OCI-LY3 (cell line): Measurements from ENCODE around the gene ADPRM.
A peak's percentile ranks its signal among the peaks of the same experiment; 100 is the strongest.
"Not testable (repeated sequence)": the region's sequence is repeated elsewhere in the genome, so short reads cannot be mapped to it uniquely, and the experiment has no call there.

Experiments used
- H2AFZ ChIP-seq: fragments of 200-600, 300-600 bp; shearing (Covaris generic); 2 replicates; pipeline ENCODE4 v1.6.0; 2014; ENCODE audit warnings: antibody characterized with exemption, low read depth, low read length
- H3K27ac ChIP-seq: fragments of 200-600, 300-600 bp; sonication (generic); 2 replicates; pipeline ENCODE4 v1.5.1; 2014; ENCODE audit warnings: mild to moderate bottlenecking, low read length, moderate library complexity, mixed read lengths
- H3K27me3 ChIP-seq: fragments of 200-600, 300-600 bp; sonication (generic); 2 replicates; pipeline ENCODE4 v1.6.1; 2014; ENCODE audit warnings: low read depth, low read length, mixed read lengths
- H3K36me3 ChIP-seq: fragments of 200-600, 300-600 bp; sonication (generic); replicated peaks from 2 replicates; pipeline ENCODE3; 2014; ENCODE audit warnings: low read depth, low read length, mixed read lengths
- H3K4me1 ChIP-seq: fragments of 300-600, 200-600 bp; sonication (generic); 2 replicates; pipeline ENCODE4 v1.6.1; 2014; ENCODE audit warnings: low read length, mixed read lengths
- H3K4me2 ChIP-seq: fragments of 200-600, 300-600 bp; sonication (generic); 2 replicates; pipeline ENCODE4 v1.6.1; 2014; ENCODE audit warnings: low read length, mixed read lengths
- H3K4me3 ChIP-seq: fragments of 300-600, 200-600 bp; sonication (generic); 2 replicates; pipeline ENCODE4 v1.5.1; 2014; ENCODE audit warnings: antibody characterized with exemption, mild to moderate bottlenecking, low read length, moderate library complexity
- H3K79me2 ChIP-seq: fragments of 300-600, 200-600 bp; shearing (Covaris generic); 2 replicates; pipeline ENCODE4 v1.6.1; 2014; ENCODE audit warnings: mild to moderate bottlenecking, low read length, mixed read lengths
- H3K9ac ChIP-seq: fragments of 300-600, 200-600 bp; shearing (Covaris generic); 2 replicates; pipeline ENCODE4 v1.6.0; 2014; ENCODE audit warnings: mild to moderate bottlenecking, low read length, moderate library complexity
- H3K9me3 ChIP-seq: fragments of 200-600, 300-600 bp; shearing (Covaris generic); 2 replicates; pipeline ENCODE4 v1.6.1; 2014; ENCODE audit warnings: low read length, mixed read lengths; ENCODE audit not compliant: insufficient read depth
- H4K20me1 ChIP-seq: fragments of 200-600, 300-600 bp; sonication (generic); 2 replicates; pipeline ENCODE4 v1.6.1; 2016; ENCODE audit warnings: low read length, mixed read lengths; ENCODE audit not compliant: insufficient read depth
- EZH2phosphoT487 ChIP-seq: fragments of 200-600 bp; shearing (Covaris generic); IDR thresholded peaks from 2 replicates; pipeline ENCODE4 v1.6.1; 2018; ENCODE audit warnings: antibody characterized with exemption, mixed run types, low read depth
- TF ChIP-seq, protein P1 (sequence below): fragments of 200-600, 300-600 bp; sonication (generic); IDR thresholded peaks from 2 replicates; pipeline ENCODE4 v1.5.1; 2014; ENCODE audit warnings: antibody characterized with exemption, low read length, low read depth

Gene ADPRM

DNA sequence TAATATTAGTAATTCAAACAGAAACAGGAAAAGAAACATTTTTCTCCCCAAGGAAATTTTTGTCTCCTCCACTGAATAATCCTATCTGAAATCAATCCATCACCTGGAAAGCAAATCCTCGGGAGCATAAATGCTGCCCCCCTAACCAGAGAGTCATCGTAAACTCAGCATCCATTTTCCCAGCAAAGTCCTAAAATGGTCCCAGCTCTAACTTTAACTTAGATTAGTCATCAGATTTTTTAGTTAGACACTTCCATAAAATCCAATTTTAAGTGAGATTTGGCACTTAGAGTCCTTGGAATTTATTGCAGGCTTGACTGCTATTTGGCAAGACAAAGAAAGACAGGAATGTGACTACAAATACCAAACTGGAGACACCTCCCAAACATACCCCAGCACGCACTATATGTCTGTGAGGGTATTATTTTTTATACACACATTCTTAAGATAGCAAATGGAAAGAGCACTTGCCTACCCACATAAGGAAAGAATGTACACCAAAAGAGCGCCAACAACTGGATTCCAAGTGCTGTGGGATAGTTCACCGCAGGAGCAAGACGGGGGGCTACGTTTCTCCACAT, 15.4 kb upstream of the ADPRM start:
- no peaks in the 10 kb centered on the region for H3K79me2 ChIP-seq
- no peaks in the 10 kb centered on the region for H3K9me3 ChIP-seq
- no peak overlapping the region for H2AFZ ChIP-seq
- peaks cover 22% of the 10 kb centered on the region for H3K36me3 ChIP-seq
- no peak overlapping the region for H3K4me2 ChIP-seq
- H3K9ac ChIP-seq = no peak overlapping the region
- no peaks in the 10 kb centered on the region for H3K4me1 ChIP-seq
- no peaks in the 10 kb centered on the region for H3K27me3 ChIP-seq
- TF ChIP-seq, protein P1, sequence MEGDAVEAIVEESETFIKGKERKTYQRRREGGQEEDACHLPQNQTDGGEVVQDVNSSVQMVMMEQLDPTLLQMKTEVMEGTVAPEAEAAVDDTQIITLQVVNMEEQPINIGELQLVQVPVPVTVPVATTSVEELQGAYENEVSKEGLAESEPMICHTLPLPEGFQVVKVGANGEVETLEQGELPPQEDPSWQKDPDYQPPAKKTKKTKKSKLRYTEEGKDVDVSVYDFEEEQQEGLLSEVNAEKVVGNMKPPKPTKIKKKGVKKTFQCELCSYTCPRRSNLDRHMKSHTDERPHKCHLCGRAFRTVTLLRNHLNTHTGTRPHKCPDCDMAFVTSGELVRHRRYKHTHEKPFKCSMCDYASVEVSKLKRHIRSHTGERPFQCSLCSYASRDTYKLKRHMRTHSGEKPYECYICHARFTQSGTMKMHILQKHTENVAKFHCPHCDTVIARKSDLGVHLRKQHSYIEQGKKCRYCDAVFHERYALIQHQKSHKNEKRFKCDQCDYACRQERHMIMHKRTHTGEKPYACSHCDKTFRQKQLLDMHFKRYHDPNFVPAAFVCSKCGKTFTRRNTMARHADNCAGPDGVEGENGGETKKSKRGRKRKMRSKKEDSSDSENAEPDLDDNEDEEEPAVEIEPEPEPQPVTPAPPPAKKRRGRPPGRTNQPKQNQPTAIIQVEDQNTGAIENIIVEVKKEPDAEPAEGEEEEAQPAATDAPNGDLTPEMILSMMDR = no peak
- TF ChIP-seq EZH2phosphoT487 = no peak
- no peaks in the 10 kb centered on the region for H4K20me1 ChIP-seq
- no peak overlapping the region for H3K4me3 ChIP-seq
- no peak overlapping the region for H3K27ac ChIP-seq

DNA sequence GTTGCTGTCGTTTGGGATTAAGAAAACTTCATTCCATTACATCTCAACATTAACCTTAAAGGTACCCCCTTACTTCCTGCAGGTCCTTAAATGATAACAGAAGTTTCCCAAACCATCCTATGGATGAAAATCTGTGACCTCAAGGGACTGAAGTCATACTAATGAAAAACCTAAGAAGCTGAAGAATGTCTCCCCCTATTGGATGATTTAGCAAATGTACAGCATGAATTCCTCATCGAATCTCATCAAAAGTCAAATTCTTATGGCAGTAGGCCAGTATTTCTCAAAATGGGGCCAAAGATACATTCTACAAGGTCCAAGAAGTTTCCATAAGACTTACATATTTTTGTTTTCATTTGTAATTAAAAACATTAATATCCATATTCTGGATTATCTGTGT, 13.5 kb upstream of the ADPRM start:
- TF ChIP-seq, protein P1 = peak; percentile 47
- no peak for TF ChIP-seq EZH2phosphoT487
- H2AFZ ChIP-seq = no peak overlapping the region
- H3K9ac ChIP-seq = no peak overlapping the region
- peaks cover 16% of the 10 kb centered on the region for H3K79me2 ChIP-seq
- no peaks in the 10 kb centered on the region for H4K20me1 ChIP-seq
- H3K4me1 ChIP-seq = no peaks in the 10 kb centered on the region
- no peaks in the 10 kb centered on the region for H3K9me3 ChIP-seq
- no peaks in the 10 kb centered on the region for H3K27me3 ChIP-seq
- H3K4me3 ChIP-seq = no peak overlapping the region
- H3K36me3 ChIP-seq = peaks cover 31% of the 10 kb centered on the region
- H3K27ac ChIP-seq = no peak overlapping the region
- H3K4me2 ChIP-seq = no peak overlapping the region

DNA sequence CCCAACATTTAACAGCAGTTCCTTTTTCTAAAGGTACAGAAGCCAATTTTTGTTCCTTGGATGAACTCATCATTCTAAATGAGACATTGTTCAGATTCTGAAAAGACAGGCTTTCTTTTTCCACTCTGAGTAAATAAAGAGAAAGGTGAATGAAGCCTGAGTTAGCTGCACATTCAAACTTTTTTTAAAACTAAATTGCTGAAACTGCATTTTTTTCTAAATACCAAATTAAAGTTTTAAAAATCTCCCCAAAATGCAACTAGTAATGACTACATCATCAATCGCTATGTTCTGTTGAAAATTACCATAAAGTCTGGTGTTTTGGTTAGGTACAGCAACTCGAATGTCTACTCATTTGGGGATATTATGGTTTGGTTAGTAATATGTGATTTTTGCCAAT, 9.9 kb upstream of the ADPRM start:
- no peaks in the 10 kb centered on the region for H3K9me3 ChIP-seq
- no peak overlapping the region for H3K4me2 ChIP-seq
- H4K20me1 ChIP-seq = no peaks in the 10 kb centered on the region; the same call in 1 of the 2 replicates
- H2AFZ ChIP-seq = no peak overlapping the region
- H3K4me1 ChIP-seq = no peaks in the 10 kb centered on the region
- peaks cover 34% of the 10 kb centered on the region for H3K36me3 ChIP-seq
- no peak overlapping the region for H3K4me3 ChIP-seq
- H3K9ac ChIP-seq = no peak overlapping the region
- H3K27ac ChIP-seq = no peak overlapping the region
- no peak for TF ChIP-seq EZH2phosphoT487
- TF ChIP-seq, protein P1 = no peak
- peaks cover 33% of the 10 kb centered on the region for H3K79me2 ChIP-seq
- no peaks in the 10 kb centered on the region for H3K27me3 ChIP-seq

DNA sequence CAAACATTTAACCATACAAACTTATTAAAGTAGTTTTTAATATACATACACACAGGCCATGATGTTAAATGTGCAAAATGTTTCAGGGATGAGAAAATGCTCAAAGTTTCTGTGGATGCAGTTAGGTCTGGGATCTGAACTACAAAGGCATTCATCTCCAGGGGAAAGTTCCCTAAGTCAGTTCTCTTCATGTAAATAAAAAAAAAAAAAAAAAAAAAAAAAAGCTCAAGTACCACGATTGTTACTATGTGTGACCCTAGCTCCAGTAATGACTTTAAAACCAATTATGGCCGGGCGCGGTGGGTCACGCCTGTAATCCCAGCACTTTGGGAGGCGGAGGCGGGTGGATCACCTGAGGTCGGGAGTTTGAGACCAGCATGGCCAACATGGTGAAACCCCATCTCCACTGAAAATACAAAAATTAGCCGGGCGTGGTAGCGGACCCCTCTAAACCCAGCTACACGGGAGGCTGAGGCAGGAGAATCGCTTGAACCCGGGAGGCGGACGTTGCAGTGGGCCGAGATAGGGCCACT, 1.5 kb upstream of the ADPRM start:
- H3K4me3 ChIP-seq = peak overlapping the region; percentile 100
- H3K4me2 ChIP-seq = peak overlapping the region; percentile 93
- H3K36me3 ChIP-seq = peaks cover 16% of the 10 kb centered on the region
- H3K27ac ChIP-seq, H2AFZ ChIP-seq, H3K4me1 ChIP-seq, H3K9me3 ChIP-seq, H3K27me3 ChIP-seq, H4K20me1 ChIP-seq: not testable (repeated sequence)
- peaks cover 52% of the 10 kb centered on the region for H3K79me2 ChIP-seq
- H3K9ac ChIP-seq = peak overlapping the region; percentile 90; the same call in 1 of the 2 replicates
